NT2/D1 (cell line): ENCODE data around the gene GBX1.

Source experiments
- DNase-seq: peaks from one replicate; pipeline ENCODE4 v3.0.0-alpha.2; 2011; ENCODE audit warnings: low read depth, low spot score
- H3K27me3 ChIP-seq: 2 replicates; pipeline ENCODE4 v1.6.0; 2011; ENCODE audit warnings: mild to moderate bottlenecking; ENCODE audit not compliant: insufficient read length, insufficient read depth
- H3K36me3 ChIP-seq: 2 replicates; pipeline ENCODE4 v1.6.1; 2011; ENCODE audit warnings: mild to moderate bottlenecking, low read length, mixed read lengths; ENCODE audit not compliant: insufficient read depth, insufficient read length
- H3K4me1 ChIP-seq: 2 replicates; pipeline ENCODE4 v1.5.1; 2011; ENCODE audit not compliant: insufficient read depth, insufficient read length
- H3K4me3 ChIP-seq: 2 replicates; pipeline ENCODE4 v1.5.1; 2011; ENCODE audit warnings: low read depth; ENCODE audit not compliant: insufficient read length
- H3K9ac ChIP-seq: 2 replicates; pipeline ENCODE4 v1.6.0; 2011; ENCODE audit warnings: low read depth; ENCODE audit not compliant: insufficient read length
- H3K9me3 ChIP-seq: 2 replicates; pipeline ENCODE4 v1.5.1; 2011; ENCODE audit warnings: mild to moderate bottlenecking, low read length; ENCODE audit not compliant: insufficient read depth
- SUZ12 ChIP-seq: IDR thresholded peaks from 2 replicates; pipeline ENCODE4 v1.6.1; 2011; ENCODE audit not compliant: insufficient read length, insufficient read depth; ENCODE audit errors: extremely low read depth
- YY1 ChIP-seq: IDR thresholded peaks from 2 replicates; pipeline ENCODE4 v1.6.1; 2011; ENCODE audit not compliant: insufficient read length, insufficient read depth
- ZNF274 ChIP-seq: IDR thresholded peaks from 2 replicates; pipeline ENCODE4 v1.6.1; 2011; ENCODE audit warnings: mild to moderate bottlenecking, low read depth, low read length

Gene GBX1

GRCh38 chr7:151150388-151150787, 17.1 kb downstream of the GBX1 start:
- H3K36me3 ChIP-seq = no peaks in the 10 kb centered on the region
- no peaks in the 10 kb centered on the region for H3K9me3 ChIP-seq
- no peaks in the 10 kb centered on the region for H3K4me1 ChIP-seq
- DNase-seq = no peak
- H3K27me3 ChIP-seq = peaks cover 7% of the 10 kb centered on the region
- H3K4me3 ChIP-seq = no peak overlapping the region
- no peak overlapping the region for H3K9ac ChIP-seq
- TF ChIP-seq SUZ12 = no peak
- TF ChIP-seq ZNF274 = no peak
- TF ChIP-seq YY1 = no peak

GRCh38 chr7:151148319-151149259, 18.9 kb downstream of the GBX1 start:
- H3K4me1 ChIP-seq = peaks cover 4% of the 10 kb centered on the region
- no peaks in the 10 kb centered on the region for H3K9me3 ChIP-seq
- peaks cover 15% of the 10 kb centered on the region for H3K36me3 ChIP-seq
- no peak overlapping the region for H3K9ac ChIP-seq
- peaks cover 7% of the 10 kb centered on the region for H3K27me3 ChIP-seq
- DNase-seq = no peak
- TF ChIP-seq SUZ12 (no peak), ZNF274 (no peak), YY1 (no peak)
- no peak overlapping the region for H3K4me3 ChIP-seq

DNA sequence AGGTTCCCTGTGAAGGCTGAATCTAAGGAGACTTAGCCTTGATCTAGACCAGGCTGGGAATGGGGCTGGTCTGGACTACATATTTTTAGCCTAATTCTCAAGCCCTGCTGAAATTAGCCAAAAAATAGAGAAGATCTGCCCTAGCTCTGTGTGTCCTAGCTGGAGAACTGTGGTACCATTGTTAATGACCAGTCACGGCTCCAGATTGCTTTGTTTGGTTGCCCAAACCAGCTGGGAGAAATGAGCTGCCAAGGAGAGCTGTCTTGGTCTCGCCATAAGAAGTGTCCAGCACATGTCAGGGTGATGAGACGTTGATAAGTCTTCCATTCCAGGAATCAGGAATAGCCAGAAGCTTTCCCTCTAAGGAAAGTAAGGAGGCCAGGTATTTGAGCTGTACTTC, 20.7 kb downstream of the GBX1 start:
- Histone ChIP-seq H3K9me3 (no peaks in the 10 kb centered on the region), H3K4me3 (no peak overlapping the region), H3K36me3 (peaks cover 33% of the 10 kb centered on the region), H3K9ac (no peak overlapping the region), H3K4me1 (peaks cover 13% of the 10 kb centered on the region), H3K27me3 (peaks cover 7% of the 10 kb centered on the region)
- TF ChIP-seq YY1 = no peak
- TF ChIP-seq ZNF274 = no peak
- TF ChIP-seq SUZ12 = no peak
- DNase-seq = no peak

DNA sequence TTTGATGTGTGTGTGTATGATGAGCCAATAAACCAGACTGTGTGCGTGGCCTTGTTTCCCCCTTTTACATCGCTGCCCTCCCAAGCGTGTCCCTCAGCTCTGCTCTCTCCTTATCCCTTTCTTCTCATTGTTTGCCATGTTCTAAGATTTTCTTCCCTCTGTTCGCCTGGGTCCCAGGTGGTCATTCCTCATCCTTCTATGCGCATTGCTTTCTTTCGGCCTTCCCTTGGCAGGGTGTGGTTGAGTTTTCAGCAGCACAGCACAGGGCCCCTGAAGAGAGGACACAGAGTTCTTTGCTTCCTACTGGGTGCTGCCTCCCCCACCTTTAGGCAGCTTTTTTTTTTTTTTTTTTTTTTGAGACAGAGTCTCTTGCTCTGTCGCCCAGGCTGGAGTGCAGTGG, 23.1 kb downstream of the GBX1 start:
- DNase-seq = no peak
- no peak for TF ChIP-seq SUZ12
- no peak for TF ChIP-seq YY1
- no peak for TF ChIP-seq ZNF274
- no peak overlapping the region for H3K9ac ChIP-seq
- no peak overlapping the region for H3K4me3 ChIP-seq
- H3K9me3 ChIP-seq = no peaks in the 10 kb centered on the region
- H3K27me3 ChIP-seq = no peaks in the 10 kb centered on the region
- H3K36me3 ChIP-seq = peaks cover 57% of the 10 kb centered on the region
- H3K4me1 ChIP-seq = peaks cover 23% of the 10 kb centered on the region

DNA sequence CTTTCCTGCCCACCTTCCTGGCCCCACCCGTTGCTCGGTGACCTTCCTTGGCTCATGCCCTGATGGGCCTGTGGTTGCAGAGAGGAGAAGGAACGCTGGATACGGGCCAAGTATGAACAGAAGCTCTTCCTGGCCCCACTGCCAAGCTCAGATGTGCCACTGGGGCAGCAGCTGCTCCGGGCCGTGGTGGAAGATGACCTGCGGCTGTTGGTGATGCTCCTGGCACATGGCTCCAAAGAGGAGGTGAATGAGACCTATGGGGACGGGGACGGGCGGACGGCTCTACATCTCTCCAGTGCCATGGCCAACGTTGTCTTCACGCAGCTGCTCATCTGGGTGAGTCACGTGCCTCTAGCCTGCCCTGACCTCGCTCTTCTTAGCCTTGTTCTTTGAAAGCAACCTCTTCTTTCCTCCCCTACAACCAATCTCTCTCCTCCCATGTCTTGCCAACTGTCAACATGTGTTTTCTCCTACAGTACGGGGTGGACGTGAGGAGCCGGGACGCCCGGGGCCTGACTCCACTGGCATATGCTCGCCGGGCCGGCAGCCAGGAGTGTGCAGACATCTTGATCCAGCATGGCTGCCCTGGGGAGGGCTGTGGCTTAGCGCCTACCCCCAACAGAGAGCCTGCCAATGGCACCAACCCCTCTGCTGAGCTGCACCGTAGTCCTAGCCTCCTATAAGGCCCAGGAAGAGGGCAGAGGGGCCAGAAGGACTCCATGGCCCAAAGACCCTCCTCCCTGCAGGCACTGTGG, 24.1 kb downstream of the GBX1 start:
- no peak for DNase-seq
- H3K9me3 ChIP-seq = no peaks in the 10 kb centered on the region
- H3K9ac ChIP-seq = no peak overlapping the region
- H3K36me3 ChIP-seq = peaks cover 66% of the 10 kb centered on the region
- no peaks in the 10 kb centered on the region for H3K27me3 ChIP-seq
- H3K4me1 ChIP-seq = peaks cover 29% of the 10 kb centered on the region
- no peak overlapping the region for H3K4me3 ChIP-seq
- no peak for TF ChIP-seq YY1

DNA sequence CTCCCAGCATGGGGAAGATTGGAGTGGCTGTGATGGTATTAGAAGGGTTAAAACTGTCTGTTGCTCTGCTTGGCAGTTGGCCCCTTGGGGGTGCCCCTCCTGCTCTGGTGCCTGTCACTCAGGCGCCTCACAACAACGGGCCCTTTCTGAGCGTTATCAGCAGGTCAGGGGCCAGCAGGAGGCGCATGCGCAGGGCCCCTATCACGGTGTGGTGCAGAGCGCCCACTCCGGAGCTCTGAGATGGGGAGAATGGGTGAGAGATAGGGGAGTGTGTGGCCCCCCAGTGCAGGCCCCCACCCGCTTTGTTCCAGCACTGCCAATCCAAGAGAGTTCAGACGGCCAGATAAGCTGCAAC, 24.8 kb downstream of the GBX1 start:
- H3K4me1 ChIP-seq = peaks cover 35% of the 10 kb centered on the region
- H3K9ac ChIP-seq = no peak overlapping the region
- no peak for DNase-seq
- no peak overlapping the region for H3K4me3 ChIP-seq
- no peak for TF ChIP-seq ZNF274
- peaks cover 66% of the 10 kb centered on the region for H3K36me3 ChIP-seq
- no peaks in the 10 kb centered on the region for H3K27me3 ChIP-seq
- no peaks in the 10 kb centered on the region for H3K9me3 ChIP-seq

GRCh38 chr7:151141855-151142685, 25.4 kb downstream of the GBX1 start:
- H3K4me3 ChIP-seq = no peak overlapping the region
- peaks cover 69% of the 10 kb centered on the region for H3K36me3 ChIP-seq
- DNase-seq = no peak
- no peaks in the 10 kb centered on the region for H3K27me3 ChIP-seq
- no peaks in the 10 kb centered on the region for H3K9me3 ChIP-seq
- TF ChIP-seq SUZ12 (no peak), ZNF274 (no peak)
- H3K9ac ChIP-seq = peak overlapping the region; percentile 32
- peaks cover 40% of the 10 kb centered on the region for H3K4me1 ChIP-seq
